GM10266 (cell line): ENCODE results near the gene SERGEF.

ENCODE experiments used
- DNase-seq: peaks from one replicate; pipeline ENCODE4 v3.0.0; 2012; ENCODE audit errors: extremely low spot score
- TF ChIP-seq, protein P1 (sequence below): IDR thresholded peaks from 2 replicates; pipeline ENCODE4 v1.5.1; 2012; ENCODE audit warnings: mild to moderate bottlenecking, low read depth; ENCODE audit not compliant: control insufficient read depth, insufficient read depth; ENCODE audit errors: missing control alignments

The SERGEF gene

DNA sequence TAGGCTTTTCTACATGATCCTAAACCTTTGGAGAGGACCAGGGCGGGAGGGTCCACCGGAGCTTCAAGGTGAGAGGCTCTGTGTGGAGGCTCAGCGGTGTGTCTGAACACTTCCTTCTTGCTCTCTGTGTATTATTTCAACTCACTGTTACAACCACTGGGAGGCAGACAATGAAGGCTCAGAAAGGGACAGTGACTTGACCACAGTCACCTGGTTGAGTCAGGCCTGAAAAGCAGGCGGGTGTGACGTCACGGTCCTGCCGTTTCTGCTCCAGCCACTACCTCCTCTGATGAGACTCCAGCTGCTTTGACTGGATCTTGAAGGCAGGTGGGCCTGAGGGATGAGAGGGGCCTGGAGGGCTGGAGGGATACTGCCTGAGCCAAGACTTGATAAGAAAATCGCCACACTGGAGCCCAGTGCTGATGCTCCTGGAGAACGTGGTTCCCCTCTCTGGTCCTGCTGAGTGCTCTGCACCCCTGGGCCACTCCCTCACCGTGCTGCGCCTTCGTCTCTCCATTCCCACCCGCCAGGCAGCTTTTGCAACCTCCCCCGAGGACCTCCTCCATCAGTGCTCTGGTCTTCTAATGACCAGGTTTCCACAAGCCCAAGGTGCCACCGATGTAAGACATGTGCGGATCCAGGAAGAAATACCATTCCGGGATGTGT lies 250.4 kb downstream of the SERGEF start:
- no peak for DNase-seq
- TF ChIP-seq, protein P1, sequence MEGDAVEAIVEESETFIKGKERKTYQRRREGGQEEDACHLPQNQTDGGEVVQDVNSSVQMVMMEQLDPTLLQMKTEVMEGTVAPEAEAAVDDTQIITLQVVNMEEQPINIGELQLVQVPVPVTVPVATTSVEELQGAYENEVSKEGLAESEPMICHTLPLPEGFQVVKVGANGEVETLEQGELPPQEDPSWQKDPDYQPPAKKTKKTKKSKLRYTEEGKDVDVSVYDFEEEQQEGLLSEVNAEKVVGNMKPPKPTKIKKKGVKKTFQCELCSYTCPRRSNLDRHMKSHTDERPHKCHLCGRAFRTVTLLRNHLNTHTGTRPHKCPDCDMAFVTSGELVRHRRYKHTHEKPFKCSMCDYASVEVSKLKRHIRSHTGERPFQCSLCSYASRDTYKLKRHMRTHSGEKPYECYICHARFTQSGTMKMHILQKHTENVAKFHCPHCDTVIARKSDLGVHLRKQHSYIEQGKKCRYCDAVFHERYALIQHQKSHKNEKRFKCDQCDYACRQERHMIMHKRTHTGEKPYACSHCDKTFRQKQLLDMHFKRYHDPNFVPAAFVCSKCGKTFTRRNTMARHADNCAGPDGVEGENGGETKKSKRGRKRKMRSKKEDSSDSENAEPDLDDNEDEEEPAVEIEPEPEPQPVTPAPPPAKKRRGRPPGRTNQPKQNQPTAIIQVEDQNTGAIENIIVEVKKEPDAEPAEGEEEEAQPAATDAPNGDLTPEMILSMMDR, result peak; percentile 12

DNA sequence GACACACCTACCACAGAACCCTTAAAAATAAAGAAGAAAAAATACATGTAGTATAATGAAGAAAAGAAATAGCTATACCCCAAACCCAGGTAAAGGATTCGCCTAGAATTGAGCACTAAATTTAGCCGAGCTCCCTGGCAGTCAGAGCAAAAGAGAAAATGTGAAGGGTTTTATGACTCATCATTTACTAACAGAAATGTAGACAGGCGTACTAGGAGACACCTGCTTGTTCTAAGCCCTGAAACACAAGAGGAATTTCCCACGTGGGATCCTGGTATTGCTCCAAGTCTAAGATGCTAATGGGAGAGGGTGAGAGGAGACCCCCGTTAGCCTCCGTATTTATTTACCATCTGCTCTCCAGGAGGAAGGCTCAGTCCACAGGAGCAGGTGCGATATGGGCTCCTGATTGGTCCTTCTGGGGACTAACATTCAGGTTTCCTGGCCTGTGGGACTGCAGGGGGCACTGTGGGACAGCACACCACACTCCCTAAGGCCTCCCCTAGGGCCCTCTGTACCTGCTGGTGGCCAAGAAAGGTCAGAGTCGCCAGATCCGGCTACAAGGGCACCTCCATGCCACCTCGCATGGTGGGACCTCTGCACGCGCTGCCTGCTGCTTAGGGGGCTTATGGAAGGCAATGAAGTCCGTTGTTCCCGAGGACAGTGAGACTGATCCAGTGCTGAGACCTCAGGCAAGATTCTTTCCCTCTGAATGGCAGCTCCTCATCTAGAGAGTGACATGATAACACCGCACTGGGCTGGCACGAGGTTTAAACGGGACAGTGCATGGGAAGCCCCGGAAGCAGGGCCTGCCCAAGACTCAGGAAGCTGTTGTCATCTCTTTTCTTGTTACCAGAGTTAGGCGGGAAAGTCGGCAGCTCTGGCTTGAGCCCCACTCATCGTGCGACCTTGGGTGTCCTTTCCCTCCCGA lies 252.5 kb downstream of the SERGEF start:
- peak; percentile 70 for DNase-seq
- TF ChIP-seq, protein P1, result peak; percentile 53

- TF ChIP-seq, protein P1, result no peak
- no peak for DNase-seq
Measured at GRCh38 chr11:17755891-17756290, 257.0 kb downstream of the SERGEF start.

GRCh38 chr11:17753641-17754040 lies 259.2 kb downstream of the SERGEF start:
- TF ChIP-seq, protein P1, result no peak

DNA sequence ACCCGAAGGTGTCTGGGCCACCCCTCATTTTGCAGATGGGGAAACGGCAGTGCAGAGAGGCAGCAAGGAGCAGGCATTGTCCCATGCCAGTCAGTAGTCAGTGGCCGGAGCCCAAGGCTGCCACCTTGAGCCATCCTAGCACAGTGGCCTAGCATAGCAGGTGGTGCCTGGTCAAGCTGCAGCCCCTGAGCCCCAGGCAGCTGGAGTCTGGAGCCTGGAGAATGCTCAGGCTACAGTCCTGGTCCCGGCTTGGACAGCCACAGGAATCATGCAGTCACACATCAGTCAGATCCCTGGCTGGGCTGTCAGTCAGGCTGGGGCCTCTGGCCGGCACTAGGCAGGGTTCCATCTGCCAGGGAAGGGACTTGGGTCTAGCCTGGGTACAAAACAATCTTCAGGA lies 259.7 kb downstream of the SERGEF start:
- TF ChIP-seq, protein P1, result no peak
- DNase-seq, result no peak

More at GRCh38 chr11:17753641-17754040, 259.2 kb downstream of the SERGEF start:
- DNase-seq, result no peak

GRCh38 chr11:17752144-17752543 lies 260.7 kb downstream of the SERGEF start:
- no peak for DNase-seq
- TF ChIP-seq, protein P1, result no peak

DNA sequence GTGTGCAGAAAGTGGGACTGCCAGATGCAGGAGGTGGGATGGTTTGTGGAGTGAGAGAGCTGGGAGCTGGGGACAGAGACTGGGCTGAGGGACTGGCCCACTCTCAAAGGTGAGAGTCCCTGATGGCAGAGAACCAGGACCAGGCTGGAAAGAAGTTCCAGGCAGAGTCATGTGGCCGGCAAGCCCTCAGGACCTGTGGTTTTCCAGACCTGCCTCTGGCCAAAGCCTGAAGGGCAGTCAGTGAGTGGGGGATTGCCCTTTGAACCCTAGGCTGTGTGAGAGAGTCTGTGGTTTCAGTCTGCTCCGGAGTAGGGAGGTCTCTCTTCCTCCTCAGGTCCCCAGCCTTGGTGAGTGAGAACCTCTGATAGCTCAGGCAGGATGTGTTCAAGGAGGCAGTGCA lies 261.3 kb downstream of the SERGEF start:
- DNase-seq, result no peak
- TF ChIP-seq, protein P1, result no peak
